Epithelial cell of proximal tubule (primary cell): ENCODE data around the gene VMAC. TPM values are rescaled to one million over a fixed set of nuclear protein-coding genes. Genes with fewer than 3 reads are reported as not detected.

Experiments
- DNase-seq: peaks from one replicate; pipeline ENCODE4 v3.0.0-alpha.2; 2011; ENCODE audit warnings: low read depth
- H3K4me3 ChIP-seq: 2 replicates; pipeline ENCODE4 v1.5.1; 2011; ENCODE audit warnings: low read depth, mild to moderate bottlenecking, low read length
- CTCF ChIP-seq: conservative IDR thresholded peaks from 2 replicates; pipeline ENCODE4 v1.5.1; 2012; ENCODE audit warnings: low read depth, mild to moderate bottlenecking, low read length
- total RNA-seq: library from RNA; depleted of rRNA; stranded (reverse); fragments of >200 nt; gene quantifications from 2 replicates; pipeline ENCODE4 v1.2.3, GENCODE V29; 2015

The VMAC gene
- total RNA-seq, 1 donor from 2014 or later: 2.2 TPM

- no peak for DNase-seq
- no peak for TF ChIP-seq CTCF
- H3K4me3 ChIP-seq: no peak overlapping the region
Observed at GRCh38 chr19:5910638-5910907, 5.9 kb downstream of the VMAC start.

GRCh38 chr19:5911366-5911765 lies 6.7 kb downstream of the VMAC start:
- no peak for DNase-seq
- TF ChIP-seq CTCF: no peak

GRCh38 chr19:5913739-5914357 lies 9.2 kb downstream of the VMAC start, which contains the start of gene CAPS:
TSS of gene CAPS (plus strand) at chr19:5914254. CDS start at chr19:5914407, 153 bp downstream.
- TF ChIP-seq CTCF: no peak
- no peak for DNase-seq
- H3K4me3 ChIP-seq: no peak within 1 kb of the TSS

More at GRCh38 chr19:5911366-5911765, 6.7 kb downstream of the VMAC start:
- H3K4me3 ChIP-seq: no peak overlapping the region

- H3K4me3 ChIP-seq: no peak overlapping the region
- DNase-seq: no peak
- no peak for TF ChIP-seq CTCF
Observed at GRCh38 chr19:5914358-5914774, 9.7 kb downstream of the VMAC start.

- DNase-seq: no peak
- no peak for TF ChIP-seq CTCF
- H3K4me3 ChIP-seq: no peak overlapping the region
Observed at GRCh38 chr19:5914946-5915781, 10.5 kb downstream of the VMAC start.

- no peak overlapping the region for H3K4me3 ChIP-seq
Observed at GRCh38 chr19:5915782-5916165, 11.1 kb downstream of the VMAC start.

More at GRCh38 chr19:5915782-5916165, 11.1 kb downstream of the VMAC start:
- DNase-seq: no peak
- no peak for TF ChIP-seq CTCF
